T-helper 2 cell treated with Interferon-gamma antibody and Interleukin-4, amounts not matched to agents 100 ng/mL and 5 ng/mL, for 36 hours (primary cell): Measurements from ENCODE around the gene ROR1. TPM values are rescaled to one million over a fixed set of nuclear protein-coding genes. Genes with fewer than 3 reads are reported as not detected.
"Not testable (repeated sequence)": the region's sequence is repeated elsewhere in the genome, so short reads cannot be mapped to it uniquely, and the experiment has no call there.

Experiments used
- intact Hi-C: fragments of 100-400 bp; cut with micrococcal nuclease; formaldehyde crosslinking; loops from one replicate; pipeline ENCODE4 v1.15.1; 2023
- total RNA-seq: library from RNA; stranded (reverse); gene quantifications from 2 replicates; pipeline ENCODE4 v1.2.3, GENCODE V29; 2022

The ROR1 gene
- total RNA-seq, 1 donor from 2014 or later: not detected

DNA sequence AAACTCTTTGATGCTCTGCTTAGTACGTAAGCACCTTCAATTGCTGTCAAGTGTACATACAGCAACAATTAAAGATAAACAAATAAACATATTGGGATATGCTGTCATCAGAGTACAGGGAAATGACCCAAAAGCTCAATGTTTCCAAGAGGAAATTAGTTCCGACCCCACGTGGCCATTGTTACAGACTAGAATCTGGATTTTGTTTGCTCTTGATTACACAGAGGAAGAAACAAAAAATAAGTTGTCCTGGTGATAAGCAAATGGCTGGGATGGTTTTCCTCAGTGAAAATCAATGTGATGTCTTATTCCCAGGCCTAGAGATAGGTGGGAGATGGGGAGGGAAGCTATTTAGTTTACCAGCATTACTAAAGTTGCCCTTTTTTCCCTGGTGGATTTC, 316.6 kb downstream of the ROR1 start:
- intact Hi-C loops: no loop called here

DNA sequence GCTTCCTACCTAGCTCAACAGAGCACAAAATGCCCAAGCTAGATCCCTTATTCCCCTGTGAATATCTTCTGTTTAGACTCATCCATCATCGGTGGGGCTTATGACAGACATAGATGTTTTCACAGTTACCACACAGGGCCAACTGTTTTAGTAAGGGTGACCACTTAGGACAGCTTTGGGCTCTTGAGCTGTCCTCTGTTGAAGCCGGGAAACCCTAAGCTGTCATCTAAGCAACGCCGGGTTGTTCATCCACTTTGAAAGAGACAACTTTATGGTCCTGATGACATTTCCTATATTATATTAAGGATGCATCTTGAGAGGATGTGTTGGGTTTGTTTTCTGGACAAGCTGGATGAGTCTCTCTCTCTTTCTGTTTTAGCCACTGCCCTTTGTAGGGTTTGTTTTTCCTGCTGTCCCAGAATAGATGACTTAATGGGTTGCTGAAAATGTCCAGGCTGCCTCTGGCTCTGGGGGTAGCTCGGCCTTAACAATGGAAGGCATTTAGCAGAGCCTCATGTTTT, 319.1 kb downstream of the ROR1 start:
- intact Hi-C loops: no loop called here

DNA sequence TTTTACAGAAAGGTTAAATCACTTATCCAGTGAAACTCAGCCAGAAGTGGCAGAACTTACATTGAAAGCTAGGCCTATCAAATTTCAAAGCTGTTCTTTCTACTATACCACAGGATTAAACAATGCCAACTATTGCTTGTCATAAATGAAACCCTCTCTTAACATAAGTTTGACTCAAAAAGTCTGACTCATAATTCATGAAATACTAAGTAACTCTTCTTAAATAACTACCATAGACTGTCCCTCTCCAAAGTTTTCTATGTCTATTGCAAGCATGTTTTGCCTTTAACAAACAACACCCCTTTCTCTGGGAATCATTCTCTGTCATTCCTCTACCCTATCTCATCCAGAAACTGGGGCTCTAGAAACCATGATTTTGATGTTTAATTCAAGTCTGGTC, 320.1 kb downstream of the ROR1 start:
- intact Hi-C loops: no loop called here

DNA sequence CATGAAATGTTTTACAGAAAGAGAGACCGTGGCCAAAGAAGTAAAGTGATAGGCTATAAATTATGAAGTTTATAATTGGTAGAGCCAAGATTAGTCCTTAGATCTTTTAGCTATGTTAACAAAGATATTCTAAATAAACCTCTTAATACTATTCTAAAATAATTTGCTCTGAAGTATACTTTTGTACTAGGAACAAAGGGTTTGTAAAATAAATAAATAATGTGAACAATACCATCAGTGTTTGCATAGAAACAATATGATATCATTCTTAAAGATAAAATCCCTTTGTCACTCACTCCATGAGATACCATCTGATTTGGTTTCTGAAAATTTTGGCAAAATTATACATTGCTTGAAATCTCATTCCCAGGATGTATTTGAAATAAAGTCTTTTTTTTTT, 322.0 kb downstream of the ROR1 start:
- intact Hi-C loops: no loop called here

DNA sequence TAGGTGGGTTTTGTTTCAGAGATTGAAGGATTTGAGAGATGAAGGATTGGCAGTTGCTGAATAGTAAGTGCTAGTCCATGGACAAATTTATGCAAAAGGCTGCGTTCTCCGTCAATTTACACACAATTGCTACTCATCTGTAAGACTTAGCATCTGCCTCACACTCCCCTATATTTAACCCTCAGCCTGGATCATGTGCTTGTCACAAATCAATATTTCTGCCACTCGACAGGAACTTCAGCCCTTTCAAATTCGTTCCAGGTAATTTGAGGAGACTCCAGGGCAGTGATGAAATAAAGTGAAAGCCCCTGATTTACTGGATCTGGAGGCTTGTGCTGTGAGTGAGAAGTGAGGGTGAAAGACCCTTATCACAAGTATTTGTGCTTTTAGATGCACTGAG, 324.0 kb downstream of the ROR1 start:
- intact Hi-C loops: no loop called here

DNA sequence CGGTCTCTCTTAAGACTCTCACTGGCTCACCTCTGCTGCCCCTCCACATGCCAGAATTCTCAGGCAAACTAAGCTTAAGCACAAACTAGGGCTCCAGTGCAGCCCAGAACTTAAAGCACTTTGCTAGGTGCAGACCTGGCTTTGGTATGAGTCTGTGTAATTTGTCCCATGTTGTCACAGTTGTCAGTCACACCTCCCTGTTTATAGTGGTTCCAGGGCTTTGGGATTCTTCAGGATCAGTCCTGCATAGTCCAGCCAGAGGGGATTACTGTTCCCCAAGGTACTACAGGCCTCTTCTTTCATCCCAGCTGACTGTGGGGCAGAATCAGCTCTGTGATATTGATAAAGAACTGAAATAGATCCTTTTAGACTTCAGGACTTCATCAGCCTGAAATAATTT, 324.6 kb downstream of the ROR1 start:
- intact Hi-C loops: no loop called here

DNA sequence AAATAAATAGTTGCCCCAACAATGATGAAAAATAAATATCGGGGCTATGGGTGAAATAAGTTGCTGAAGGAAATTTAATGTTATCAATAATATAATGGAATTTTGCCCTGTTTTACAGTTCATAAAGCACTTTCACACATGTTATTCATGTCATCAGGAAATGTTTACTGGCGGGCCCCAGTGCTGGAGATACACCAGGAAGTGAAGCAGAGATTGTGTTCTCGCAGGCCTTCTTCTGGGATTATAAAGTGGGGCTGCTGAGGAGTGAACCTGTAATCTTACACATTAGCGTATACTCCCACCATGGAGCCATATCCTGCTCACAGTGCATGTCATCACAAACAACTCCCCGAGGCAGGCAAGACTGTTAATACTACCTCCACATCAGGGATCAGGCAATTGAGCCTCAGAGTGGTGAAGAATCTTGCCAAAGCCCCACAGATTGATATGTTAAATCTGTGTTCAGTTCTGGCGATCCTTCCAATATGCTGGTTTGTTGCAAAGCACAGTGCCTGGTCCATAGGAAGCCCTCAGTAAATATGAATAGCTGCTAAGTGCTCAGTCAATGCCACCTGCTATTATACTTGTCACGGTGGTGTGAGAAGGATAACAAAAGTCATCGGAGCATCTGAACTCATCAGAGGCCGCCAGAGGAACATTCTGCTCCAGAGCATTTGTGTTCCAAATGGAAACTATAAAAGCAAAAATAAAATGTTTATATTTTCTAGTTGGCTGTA, 325.2 kb downstream of the ROR1 start:
- intact Hi-C loops: no loop called here

DNA sequence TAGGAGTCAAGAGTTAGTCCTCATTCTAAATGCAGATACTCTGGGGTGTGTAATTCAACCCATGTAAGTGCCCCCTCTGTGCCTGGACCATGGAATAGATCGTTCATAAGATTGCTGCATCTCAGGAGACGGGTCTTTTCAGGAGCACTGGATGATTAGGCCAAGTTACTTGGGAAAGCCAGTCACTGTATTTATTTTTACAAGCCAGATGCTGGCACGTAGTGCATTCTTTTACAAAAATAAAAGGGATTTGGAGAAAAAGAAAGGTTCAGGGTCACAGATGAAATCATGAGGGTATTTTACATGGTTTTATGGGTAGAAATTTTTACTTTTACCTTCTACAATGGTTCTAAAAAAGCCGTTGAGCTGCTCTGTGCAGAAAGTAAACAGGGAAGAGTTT, 327.0 kb downstream of the ROR1 start:
- intact Hi-C loops: no loop called here

DNA sequence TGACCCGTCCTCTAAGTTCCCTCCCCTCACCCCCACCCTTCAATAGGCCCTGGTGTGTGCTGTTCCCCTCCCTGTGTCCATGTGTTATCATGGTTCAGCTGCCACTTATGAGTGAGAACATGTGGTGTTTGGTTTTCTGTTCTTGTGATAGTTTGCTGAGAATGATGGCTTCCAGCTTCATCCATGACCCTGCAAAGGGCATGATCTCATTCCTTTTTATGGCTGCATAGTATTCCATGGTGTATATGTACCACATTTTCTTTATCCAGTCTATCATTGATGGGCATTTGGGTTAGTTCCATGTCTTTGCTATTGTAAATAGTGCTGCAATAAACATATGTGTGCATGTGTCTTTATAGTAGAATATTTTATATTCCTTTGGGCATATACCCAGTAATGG, 330.8 kb downstream of the ROR1 start:
- intact Hi-C loops: not testable (repeated sequence)

DNA sequence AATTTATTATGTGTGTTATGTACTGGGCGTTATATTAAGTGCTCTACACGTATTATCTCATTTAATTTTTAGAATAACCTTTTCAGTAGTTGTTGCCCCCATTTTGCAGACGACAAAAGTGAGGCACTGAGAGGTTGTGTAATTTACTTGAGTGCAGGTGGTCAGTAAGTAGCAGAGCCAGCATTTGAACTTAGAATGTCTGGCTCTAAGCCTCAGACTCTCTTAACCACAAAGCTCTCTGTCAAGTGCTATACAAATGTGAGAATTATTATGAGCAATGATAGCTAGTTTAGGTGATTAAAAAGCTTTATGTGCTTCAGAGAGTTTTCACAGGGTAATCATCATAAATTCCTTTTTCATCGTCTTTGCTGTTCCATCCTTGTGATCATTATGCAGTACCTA, 333.3 kb downstream of the ROR1 start:
- intact Hi-C loops: no loop called here

DNA sequence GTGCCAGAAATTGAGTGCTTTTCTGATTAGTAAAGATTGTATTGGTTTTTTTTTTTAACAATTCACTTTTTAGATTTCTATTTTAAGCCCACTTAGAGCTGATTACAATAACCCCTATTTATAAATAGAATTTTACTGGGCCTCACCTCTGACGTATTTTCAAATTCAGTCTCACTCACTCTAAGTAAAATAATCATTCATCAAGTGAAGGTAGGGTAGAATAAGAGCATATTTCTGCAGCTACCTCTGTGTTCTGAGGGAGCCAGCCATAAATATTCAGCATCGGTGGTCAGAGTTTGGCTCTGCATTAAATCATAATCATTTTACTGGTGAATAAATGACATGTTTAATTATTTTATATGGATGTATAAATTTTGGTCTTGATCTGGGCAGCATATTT, 333.8 kb downstream of the ROR1 start:
- intact Hi-C loops: no loop called here

DNA sequence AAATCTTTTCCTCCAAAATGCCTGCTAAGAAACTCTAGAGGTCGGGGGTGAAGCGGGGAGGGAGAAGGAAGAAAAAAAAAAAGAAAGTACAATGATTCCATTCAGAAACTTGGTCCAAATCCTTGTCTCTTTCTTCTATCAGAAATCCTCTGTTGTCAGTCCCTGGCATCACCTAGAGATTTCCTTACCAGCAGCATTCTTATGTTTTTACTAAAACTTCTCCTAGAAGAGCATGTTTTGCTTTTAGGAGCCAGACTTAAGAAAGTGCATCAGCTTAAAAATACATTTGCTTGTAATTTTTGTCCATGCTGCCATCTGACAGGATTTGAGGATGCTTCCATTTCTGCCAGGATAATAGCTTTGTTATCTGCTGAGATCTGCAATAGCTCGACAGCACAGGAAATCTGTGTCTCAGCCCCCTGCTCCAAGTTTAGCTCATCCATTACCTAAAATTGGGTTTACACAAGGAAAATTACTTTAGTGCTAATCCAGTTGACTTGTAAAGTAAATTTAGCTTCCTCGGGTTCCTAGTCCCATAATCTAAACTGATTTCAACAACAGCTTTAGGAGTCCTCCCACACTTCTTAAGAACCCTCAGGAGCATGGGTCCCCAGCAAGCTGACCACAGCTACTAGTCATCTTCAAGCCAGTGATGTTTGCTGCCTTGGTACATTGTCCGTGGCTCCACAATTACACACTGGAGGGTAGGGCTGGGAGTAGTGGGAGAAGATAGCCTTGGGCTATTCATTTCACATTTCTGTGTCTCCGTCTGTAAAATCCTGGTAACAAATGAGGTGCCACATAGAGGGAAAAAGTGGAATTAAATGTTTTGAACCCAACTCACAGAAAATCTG, 337.3 kb downstream of the ROR1 start:
- intact Hi-C loops: no loop called here

DNA sequence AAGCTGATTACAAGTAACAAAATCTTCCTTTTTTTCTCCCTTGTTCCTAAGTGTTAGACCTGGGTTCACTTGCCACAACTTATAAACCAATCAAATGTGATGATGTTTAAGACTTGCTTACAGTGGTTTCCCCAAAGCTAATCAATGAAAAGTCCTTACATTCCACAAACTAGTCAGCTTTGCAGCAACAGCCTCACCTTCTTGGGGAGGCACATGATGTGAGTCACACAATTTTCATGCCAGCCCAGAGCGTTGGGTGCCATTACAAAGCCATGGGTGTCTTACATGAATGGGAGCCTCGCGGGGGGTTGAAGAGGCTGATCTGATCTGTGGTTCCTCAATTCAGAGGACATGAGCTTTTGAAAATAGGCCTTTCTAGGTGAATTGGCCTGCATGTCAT, 338.0 kb downstream of the ROR1 start:
- intact Hi-C loops: no loop called here

DNA sequence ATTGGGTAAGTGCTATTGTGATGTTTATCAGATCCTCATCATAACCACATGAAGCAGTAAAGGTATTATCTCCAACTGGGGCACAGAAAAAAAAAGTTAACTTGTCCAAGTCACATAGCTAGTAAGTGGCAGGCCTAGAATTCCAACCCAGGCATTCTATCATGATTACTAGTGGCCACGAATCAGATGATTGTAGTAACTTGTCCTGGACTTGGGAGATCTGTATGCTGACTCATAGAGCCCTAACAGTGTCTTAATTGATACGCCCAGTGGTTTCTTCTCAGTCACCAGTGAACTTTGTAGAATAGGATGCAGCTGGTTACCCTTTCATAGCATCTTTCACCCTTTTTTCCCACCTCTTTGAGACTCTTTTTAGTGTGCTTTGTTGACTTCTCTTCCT, 338.5 kb downstream of the ROR1 start:
- intact Hi-C loops: no loop called here

DNA sequence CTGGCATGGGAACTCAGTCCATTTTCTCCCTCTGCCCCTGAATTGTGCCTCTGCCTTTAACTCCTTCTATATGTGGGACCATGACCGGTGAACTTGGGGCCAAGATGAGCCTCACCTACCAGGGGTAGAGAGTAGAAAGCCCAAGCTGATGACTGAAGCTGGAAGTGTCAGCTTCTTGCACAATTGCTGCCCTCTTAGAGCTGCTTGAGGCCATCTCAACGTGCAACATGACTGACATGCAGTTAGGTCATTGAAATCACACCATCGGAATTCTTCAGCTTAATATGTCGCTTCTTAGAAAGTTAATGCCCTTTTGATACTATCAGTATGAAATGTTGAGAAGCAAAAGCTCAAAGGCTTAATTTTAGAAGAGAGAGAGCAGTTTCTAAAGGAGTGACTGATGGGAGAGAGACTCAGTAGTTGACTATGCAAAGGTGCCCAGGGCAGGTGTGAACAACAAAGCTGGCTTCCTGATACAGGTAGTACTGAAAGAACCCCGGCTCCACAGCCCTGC, 340.3 kb downstream of the ROR1 start:
- intact Hi-C loops: no loop called here

DNA sequence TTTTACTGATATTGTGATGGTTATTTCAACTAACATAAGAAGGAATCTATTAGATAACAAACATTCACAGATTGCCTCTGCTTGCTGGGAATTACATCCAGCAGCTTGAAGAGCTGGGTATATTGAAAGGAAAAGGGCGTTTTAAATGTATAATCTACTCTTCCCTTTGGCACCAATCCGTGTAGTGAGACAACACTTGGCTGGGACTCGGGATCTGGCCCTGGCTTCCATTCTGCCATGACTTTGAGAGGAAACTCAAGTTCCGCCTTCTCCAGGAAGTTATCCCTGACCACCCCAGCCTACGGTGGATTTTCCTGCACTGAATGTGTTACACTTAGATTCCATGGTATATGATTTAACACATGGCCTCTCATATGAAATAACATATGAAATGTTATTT, 342.7 kb downstream of the ROR1 start:
- intact Hi-C loops: no loop called here

DNA sequence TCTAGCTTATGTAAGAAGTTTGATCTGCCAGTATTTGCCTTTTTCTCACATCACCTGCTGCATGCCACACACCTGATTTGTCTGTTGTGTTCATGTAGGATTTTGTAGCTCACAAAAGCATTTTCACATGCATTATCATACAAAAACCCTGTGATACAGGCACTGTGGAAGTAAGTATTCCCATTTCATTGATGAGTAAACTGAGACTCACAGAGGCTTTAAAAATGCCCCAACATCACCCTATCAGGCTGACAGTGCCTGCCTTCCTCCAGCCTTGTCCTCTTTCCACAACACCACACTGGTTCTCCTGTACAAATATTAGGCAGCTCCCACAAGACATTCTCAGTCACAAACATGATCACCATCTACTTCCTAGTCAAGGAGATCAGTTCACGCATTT, 343.7 kb downstream of the ROR1 start:
- intact Hi-C loops: no loop called here

DNA sequence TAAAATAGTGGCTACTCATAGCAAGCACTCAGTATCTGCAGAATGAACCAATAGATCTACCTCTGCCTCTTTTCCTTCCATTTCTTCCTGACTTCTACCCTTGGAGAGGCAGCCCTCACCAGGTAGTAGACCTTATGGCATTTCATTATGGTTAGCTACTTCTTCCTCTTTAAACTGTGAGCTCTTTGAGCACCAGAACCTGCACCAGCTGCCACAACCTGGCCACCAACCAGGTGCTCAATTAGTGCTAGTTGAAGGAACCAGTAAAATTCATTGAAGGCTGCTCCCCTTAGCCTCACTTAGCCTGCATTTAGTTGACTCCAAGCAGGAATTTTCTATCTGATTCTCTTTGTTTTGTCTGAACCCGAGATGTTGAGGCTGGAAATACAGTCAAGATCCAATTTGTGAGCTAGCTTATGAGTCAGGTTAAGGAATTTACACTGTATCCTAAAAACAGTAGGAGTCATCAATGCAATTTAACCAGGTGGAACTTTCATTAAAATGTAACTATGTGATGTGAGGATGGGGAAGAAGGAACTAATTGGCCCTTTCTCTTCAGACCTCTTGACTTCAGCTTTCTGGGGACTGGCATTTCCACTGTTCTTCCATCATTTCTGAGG, 348.1 kb downstream of the ROR1 start:
- intact Hi-C loops: no loop called here

DNA sequence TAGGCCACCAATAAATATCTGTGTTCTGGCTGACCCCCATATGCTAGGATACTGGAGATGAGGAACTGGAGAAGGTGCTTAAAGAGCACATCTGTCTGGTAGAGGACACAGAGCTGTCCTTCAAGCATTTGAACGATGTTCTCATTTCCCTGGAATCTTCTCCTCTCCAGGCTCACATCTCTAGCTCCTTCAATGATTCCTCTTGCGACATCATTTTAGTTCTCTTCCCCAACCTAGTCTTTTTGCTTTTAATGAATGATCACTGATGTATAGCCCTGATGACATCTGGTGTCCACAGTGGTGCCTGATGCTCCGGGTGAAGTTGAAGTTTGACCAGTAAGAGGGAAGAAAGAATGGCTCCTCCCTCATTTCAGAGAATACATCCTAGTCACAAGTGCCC, 348.8 kb downstream of the ROR1 start:
- intact Hi-C loops: no loop called here

DNA sequence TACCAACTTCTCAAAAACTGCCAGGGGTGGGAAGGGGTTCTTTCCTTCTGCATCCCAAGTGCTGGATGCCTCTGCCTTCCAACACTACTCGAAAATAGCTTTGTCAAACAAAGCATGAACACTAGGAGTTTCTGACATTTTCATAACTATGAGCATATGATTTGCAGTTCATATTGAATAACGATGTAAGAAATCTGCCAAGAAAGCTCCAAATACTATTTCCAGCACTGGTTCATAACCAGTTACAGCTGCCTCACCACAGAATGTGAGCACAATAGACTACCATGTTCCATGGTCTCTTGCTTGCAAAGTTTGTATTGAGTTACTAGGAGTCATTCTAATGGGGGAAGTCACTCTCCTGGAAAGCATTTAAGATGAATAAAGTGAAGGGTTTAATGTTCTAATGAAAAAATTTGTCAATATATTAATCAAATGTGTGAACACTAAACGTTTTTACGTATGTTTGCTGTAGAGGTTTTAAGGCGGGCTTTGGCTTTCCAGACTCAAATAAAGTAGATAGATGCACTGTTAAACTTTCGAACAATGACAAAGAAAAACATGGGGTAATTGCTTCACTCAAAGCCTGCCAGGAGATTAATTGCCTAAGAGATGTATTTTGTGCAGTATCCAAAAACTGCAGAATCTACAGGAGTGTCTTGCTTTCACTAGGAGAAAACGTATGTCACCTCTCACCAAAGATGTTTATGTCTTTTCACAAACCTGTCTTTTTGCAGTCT, 351.1 kb downstream of the ROR1 start:
- intact Hi-C loops: no loop called here

DNA sequence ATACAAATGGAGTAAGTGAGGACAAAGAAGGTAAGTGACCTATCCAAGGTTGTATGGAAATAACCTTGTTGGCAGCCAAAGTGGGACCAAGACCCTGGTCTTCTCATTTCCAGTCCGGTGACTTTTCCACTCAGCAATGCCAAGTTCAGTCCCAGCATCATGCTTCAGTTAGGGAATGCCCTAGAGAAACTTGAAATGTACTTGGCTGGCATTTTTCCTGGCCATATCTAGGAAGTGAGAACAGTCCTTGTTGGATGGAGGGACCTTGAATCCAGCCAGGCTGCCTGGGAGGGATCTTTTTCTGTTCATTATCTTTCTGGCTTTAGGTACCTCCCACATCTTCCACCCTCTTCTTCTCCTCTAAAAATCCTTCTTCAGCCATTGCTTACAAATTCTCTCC, 352.8 kb downstream of the ROR1 start:
- intact Hi-C loops: no loop called here
